Measurements from ENCODE around the gene VAC14.

- TF ChIP-seq POLR2AphosphoS5 (IDR thresholded peaks at IDR 0.05; ENCODE audit: low read depth, low read length) (no peak), TAF1 (IDR thresholded peaks at IDR 0.05; ENCODE audit: low read depth, low read length) (no peak), POLR2A (IDR thresholded peaks at IDR 0.05; ENCODE audit: low read depth, low read length) (no peak), SPI1 (IDR thresholded peaks at IDR 0.05; ENCODE audit: low read depth, low read length) (no peak), POU2F2 (IDR thresholded peaks at IDR 0.05; ENCODE audit: low read depth, low read length) (no peak)
Measured at GRCh38 chr16:70685061-70685937, 115.7 kb downstream of the VAC14 start.

All from GM12891 (cell line).